Ovary (tissue), 9 donors: ENCODE results near the gene MED27. TPM values are rescaled to one million over a fixed set of nuclear protein-coding genes. Genes with fewer than 3 reads are reported as not detected.

Experiments used
- DNase-seq, 5 donors: peaks; one replicate each; pipeline ENCODE4 v3.0.0-alpha.2; 2019 to 2020
- H3K27ac ChIP-seq, 2 donors: fragments of 200-600 bp; one replicate each; pipeline versions ENCODE4 v1.5.1 to v1.8.0; 2019 to 2022
- H3K27me3 ChIP-seq: fragments of 200-600 bp; one replicate; pipeline ENCODE4 v1.8.0; 2022
- H3K36me3 ChIP-seq: fragments of 200-600 bp; sonication (generic); one replicate; pipeline ENCODE4 v1.5.1; 2019
- H3K4me1 ChIP-seq: one replicate; pipeline ENCODE4 v1.8.1; 2013; ENCODE audit warnings: mild to moderate bottlenecking, moderate library complexity; ENCODE audit not compliant: insufficient read depth
- H3K4me3 ChIP-seq: fragments of 200-600 bp; sonication (generic); one replicate; pipeline ENCODE4 v1.5.1; 2017
- H3K9me3 ChIP-seq, 2 donors: fragments of 200-600 bp in 1 of 2; sonication (generic) in 1 of 2; one replicate each; pipeline versions ENCODE4 v1.5.1 to v1.8.1; 2013 to 2019; ENCODE audit warnings: mild to moderate bottlenecking in 1 of 2, moderate library complexity in 1 of 2
- EP300 ChIP-seq: sonication (generic); formaldehyde crosslinking; IDR thresholded peaks from one replicate; pipeline ENCODE4 v1.6.1; 2017; ENCODE audit warnings: antibody characterized with exemption
- POLR2A ChIP-seq: fragments of 450-650 bp; IDR thresholded peaks from one replicate; pipeline ENCODE4 v1.6.1; 2017; ENCODE audit warnings: antibody characterized with exemption, mild to moderate bottlenecking, moderate library complexity
- WGBS, 3 donors: extraction: QIAGEN DNeasy Blood & Tissue Kit in 1 of 3; methylation state at CpG; one replicate each; pipeline versions ENCODE4 v1.1.5 to v1.1.7; 2013 to 2017; 5-methylcytosine and 5-hydroxymethylcytosine counted together
- intact Hi-C, 4 donors: fragments of 100-400 bp; cut with DNase I; formaldehyde crosslinking; loops; one replicate each; pipeline versions ENCODE4 v1.11.0 to v1.15.1; 2022 to 2023
- polyA plus RNA-seq, 2 donors: library from polyadenylated mRNA; stranded (reverse); fragments of 200-250 nt in 1 of 2; fragments of 350-450 nt in 1 of 2; fragmentation: Illumina TruSeq in 1 of 2; extraction: RNeasy Lipid Tissue Mini Kit (QIAGEN cat#74804) in 1 of 2; gene quantifications; one replicate each; pipeline ENCODE4 v1.2.3, GENCODE V29; 2013 to 2014
- total RNA-seq, 7 donors: library from RNA; depleted of rRNA in 2 of 7; stranded (reverse); fragments of >200 nt in 2 of 7; fragmentation: NEBNext Ultra II Directional in 3 of 7; extraction: Animal tissue kit (Norgen Biotek cat#: 25700) in 3 of 7; gene quantifications; one replicate each; pipeline versions ENCODE4 v1.1.0 to v1.2.4, GENCODE V29; 2016 to 2023
- TF ChIP-seq, protein P1 (sequence below), 3 donors: fragments of 450-650 bp in 2 of 3; fragments of 200-600 bp in 1 of 3; IDR thresholded peaks; one replicate each; pipeline versions ENCODE4 v1.5.1 to v1.8.0; 2016 to 2022; ENCODE audit warnings: antibody characterized with exemption in 3 of 3, mild to moderate bottlenecking in 1 of 3
- donor health status: DM: no; HTN: no; CAD: no; lungs with moderate emphysema.
- donor health status: DM: no; HTN: no; CAD: no.
- donor health status: Bipolar disorder and iron deficiency.
- donor health status: DM: yes; HTN: yes; CAD: no.
- donor health status: DM: no; HTN: no; CAD: no.
- donor health status: DM: yes; HTN: yes; CAD: no.

Gene MED27
- total and polyA plus RNA-seq, 9 donors, result 7.6 to 24.9 (median 17.4) TPM

- Histone ChIP-seq H3K4me1 (peaks cover 5% of the 10 kb centered on the region), H3K36me3 (no peaks in the 10 kb centered on the region), H3K9me3 (no peaks in the 10 kb centered on the region), H3K27ac (no peak overlapping the region), H3K4me3 (no peak overlapping the region), H3K27me3 (no peaks in the 10 kb centered on the region)
- TF ChIP-seq EP300, result no peak
- TF ChIP-seq, protein P1, sequence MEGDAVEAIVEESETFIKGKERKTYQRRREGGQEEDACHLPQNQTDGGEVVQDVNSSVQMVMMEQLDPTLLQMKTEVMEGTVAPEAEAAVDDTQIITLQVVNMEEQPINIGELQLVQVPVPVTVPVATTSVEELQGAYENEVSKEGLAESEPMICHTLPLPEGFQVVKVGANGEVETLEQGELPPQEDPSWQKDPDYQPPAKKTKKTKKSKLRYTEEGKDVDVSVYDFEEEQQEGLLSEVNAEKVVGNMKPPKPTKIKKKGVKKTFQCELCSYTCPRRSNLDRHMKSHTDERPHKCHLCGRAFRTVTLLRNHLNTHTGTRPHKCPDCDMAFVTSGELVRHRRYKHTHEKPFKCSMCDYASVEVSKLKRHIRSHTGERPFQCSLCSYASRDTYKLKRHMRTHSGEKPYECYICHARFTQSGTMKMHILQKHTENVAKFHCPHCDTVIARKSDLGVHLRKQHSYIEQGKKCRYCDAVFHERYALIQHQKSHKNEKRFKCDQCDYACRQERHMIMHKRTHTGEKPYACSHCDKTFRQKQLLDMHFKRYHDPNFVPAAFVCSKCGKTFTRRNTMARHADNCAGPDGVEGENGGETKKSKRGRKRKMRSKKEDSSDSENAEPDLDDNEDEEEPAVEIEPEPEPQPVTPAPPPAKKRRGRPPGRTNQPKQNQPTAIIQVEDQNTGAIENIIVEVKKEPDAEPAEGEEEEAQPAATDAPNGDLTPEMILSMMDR (IDR thresholded peaks at IDR 0.05), result no peak
- TF ChIP-seq POLR2A, result no peak
- DNase-seq, result peak; percentile 30 to 67 (median 43)
- WGBS, 3 donors, result 17 to 33% (median 17%) methylated on average over 7 of the region's 7 CpGs
- intact Hi-C loops, result no loop called here
Observed at GRCh38 chr9:131997779-131998178, 81.9 kb downstream of the MED27 start.

- WGBS, 3 donors, result 67 to 82% (median 75%) methylated on average over 6 of the region's 6 CpGs
- TF ChIP-seq EP300 (no peak), POLR2A (no peak)
- TF ChIP-seq, protein P1 (IDR thresholded peaks at IDR 0.05), result no peak
Observed at GRCh38 chr9:131997076-131997475, 82.6 kb downstream of the MED27 start.

GRCh38 chr9:131995382-131995781 lies 84.3 kb downstream of the MED27 start:
- no peaks in the 10 kb centered on the region for H3K36me3 ChIP-seq
- no peaks in the 10 kb centered on the region for H3K9me3 ChIP-seq
- intact Hi-C loops, result no loop called here
- H3K27me3 ChIP-seq, result no peaks in the 10 kb centered on the region
- WGBS, 3 donors, result 93 to 98% (median 98%) methylated on average over 2 of the region's 2 CpGs
- DNase-seq, result no peak
- no peak overlapping the region for H3K27ac ChIP-seq
- no peak overlapping the region for H3K4me3 ChIP-seq
- H3K4me1 ChIP-seq, result peaks cover 5% of the 10 kb centered on the region
- TF ChIP-seq EP300, result no peak
- TF ChIP-seq POLR2A, result no peak
- TF ChIP-seq, protein P1 (IDR thresholded peaks at IDR 0.05), result no peak

More at GRCh38 chr9:131997076-131997475, 82.6 kb downstream of the MED27 start:
- no peaks in the 10 kb centered on the region for H3K27me3 ChIP-seq
- H3K27ac ChIP-seq, result no peak overlapping the region
- H3K9me3 ChIP-seq, result no peaks in the 10 kb centered on the region
- no peak for DNase-seq
- H3K36me3 ChIP-seq, result no peaks in the 10 kb centered on the region
- H3K4me1 ChIP-seq, result peaks cover 5% of the 10 kb centered on the region
- no peak overlapping the region for H3K4me3 ChIP-seq
- intact Hi-C loops, result no loop called here

DNA sequence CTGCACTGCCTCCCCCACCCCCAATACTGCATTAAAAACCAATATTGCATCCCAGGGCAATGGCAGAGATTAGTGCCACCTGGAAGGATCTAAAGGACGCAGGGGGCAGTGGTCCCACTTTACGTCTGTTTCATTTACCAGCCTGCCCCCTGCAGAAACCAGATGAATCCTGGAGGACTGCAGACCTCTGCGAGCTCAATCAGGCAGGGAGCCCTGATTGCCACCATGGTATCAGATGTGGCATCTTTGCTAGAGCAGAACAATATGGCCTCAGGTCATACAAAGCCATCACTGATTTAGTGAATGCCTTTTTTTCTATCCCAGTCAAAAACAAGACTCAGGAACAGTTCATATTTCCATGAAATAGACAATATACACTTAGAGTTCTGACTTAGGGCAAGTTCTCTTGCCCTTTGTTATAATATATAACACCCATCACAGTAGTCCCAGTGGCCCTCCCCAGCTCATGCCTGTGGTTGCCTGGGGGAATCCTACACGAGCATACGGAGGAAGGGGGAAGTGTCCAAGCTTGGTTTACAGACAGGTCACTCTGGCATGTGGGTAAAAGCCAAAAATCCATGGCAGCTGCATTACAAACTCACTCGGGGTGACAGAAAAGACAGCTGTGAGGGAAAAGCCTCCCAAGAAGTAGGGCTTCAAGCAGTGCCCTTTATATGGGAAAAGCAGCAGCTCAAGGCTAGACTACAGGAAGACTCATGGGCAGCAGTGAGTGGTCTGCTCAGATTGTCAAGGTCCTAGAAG lies 85.1 kb downstream of the MED27 start:
- TF ChIP-seq, protein P1 (IDR thresholded peaks at IDR 0.05), result no peak
- Histone ChIP-seq H3K27me3 (no peaks in the 10 kb centered on the region), H3K36me3 (no peaks in the 10 kb centered on the region), H3K27ac (no peak overlapping the region), H3K4me3 (no peak overlapping the region), H3K4me1 (peaks cover 5% of the 10 kb centered on the region), H3K9me3 (no peaks in the 10 kb centered on the region)
- no peak for DNase-seq
- WGBS, 3 donors, result 71 to 76% (median 74%) methylated on average over 6 of the region's 6 CpGs
- intact Hi-C loops, result no loop called here
